Activated CD8-positive, alpha-beta memory T cell treated with anti-CD3 and anti-CD28 coated beads, Interleukin-2, amount 50 U/mL, for 24 hours (primary cell): ENCODE measurements around the gene CD52.
"Not testable (repeated sequence)": the region's sequence is repeated elsewhere in the genome, so short reads cannot be mapped to it uniquely, and the experiment has no call there.

Experiments used
- DNase-seq: peaks from one replicate; pipeline ENCODE4 v3.0.0-alpha.2; 2020; ENCODE audit errors: extremely low read depth

The CD52 gene

DNA sequence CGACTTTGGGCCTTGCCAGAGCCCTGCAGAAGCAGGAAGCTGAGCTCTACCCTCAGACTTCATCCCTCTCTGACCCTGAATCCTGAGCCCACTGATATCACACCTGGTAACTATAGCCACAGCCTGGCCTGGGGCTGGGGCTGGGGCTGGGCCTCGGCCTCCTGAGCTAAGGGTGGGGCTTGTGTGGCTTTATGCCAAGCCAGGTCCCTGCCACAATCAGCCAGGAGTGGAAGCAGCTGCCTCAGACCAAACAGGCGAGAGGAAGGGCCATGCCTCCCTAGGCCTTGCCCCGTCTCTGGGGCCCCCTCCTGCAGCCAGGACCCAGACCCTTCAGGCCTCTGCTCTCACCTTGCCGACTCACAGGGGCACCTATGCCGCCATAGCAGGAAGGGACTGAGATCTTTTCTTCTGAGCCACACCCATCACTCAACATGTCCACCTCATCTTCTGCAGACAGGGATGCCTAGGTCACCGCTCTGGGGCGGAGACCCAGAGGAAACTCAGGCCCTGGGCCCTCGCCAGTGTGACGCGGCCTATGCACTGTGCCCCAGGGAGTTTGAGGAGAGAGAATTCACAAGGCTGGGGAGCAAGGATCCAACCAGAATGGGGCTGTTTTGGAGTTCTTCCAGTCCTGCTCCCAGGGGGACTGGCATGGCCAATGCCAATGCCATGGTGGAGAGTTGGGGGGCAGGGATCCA is 17.0 kb upstream of the CD52 start:
- DNase-seq, result no peak

DNA sequence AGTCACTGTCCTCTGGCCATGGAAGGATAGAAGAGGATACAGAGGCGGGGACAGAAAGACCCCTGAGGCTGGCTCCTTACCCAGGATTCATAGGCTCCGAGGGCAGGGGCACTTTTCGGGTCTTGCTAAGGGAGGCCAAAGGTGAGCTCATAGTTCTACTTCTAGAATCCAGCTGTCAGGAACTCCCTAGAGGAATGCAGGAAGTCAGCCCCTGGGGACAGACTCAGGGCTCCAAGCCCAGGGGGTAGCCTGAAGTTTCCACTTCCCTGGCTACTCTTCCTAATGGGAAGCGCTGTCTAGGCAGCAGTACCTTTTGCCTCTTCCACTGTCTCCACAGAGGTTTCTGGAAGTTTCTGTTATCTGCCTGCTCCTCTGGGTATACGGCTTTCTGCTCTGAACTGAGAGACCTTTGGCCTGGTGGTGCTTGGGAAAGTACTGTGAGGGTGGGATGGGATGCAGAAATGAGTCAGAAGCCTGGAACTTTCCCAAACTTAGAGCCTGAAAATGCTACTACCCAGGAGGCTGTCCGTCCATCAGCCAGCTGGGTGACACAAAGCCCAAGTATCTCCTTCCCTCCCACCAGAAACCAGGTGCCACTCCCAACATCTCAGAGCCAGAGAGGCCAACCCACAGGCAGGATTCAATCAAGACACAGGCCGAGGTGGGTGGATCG is 14.9 kb upstream of the CD52 start:
- DNase-seq, result no peak

DNA sequence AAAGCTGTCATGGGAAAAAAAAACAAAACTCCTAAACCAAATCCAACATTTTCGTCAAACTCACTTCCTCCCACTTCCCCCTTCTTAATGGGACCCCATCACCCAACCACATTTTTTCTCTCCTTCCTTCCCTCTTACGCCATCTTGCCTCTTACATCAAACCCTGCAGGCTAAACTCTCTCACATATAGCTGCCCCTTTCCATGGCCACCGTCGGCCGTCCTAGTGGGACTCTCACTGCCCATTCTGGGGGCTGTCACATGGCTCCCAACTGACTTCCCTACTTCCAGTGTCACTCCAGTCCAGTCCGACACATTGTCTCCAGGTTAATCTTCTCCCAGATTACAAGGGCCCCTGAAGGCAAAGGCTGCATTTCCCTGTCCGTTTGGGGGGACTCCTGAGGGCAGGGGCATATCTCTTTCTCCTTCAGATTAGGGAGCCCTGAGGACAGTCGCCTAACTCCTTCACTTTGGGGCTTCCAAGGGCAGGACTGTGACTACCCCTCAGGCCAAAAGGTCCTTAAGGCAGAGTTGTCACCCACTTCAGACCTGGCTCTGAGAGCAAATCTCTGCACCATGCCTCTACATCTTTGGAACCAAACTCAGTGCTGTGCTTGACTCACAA is 12.0 kb upstream of the CD52 start:
- DNase-seq, result no peak

DNA sequence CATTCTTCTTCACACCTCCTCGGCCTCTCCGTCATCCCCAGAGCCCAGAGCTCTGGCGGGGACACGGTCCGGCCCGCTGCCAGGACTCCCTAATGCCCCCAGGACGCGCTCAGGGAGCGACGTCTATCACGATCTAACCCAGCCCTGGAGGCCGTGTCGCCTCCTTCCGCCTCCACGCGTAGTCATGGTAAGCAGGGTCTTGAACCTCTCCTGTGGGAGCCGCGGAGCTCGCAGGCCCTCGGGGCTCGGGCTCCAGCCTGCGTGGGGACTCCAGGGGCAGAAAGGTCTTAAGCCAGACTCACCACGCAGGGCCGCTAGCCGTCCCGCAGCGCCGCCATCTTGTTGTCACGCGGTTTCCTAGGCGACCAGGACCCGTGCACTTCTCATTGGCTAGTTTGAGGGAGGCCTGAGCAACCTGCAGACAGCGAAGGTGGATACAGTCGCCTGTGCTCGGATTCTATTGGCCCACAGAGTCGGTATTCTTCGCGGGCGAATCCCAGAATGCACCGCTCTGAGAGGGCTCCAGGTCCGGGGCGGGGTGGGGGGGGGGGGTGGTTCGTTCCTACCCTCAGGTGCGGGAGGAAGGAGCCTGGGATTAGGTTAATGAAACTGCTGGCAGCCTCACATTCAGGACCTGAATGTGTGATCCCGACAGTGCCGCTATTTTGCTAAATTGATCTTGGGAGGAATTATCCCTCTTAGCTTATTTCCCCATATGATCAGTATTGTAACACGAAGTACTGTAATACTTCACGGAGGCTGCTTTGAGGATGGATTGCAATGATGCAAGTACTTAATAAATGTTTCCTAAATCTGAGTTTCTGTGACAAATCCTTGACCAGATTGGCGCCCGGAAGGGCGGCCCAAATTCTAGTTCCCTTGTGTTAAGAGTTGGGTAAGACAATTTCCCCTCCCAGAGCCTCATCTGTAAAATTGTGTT is 11.2 kb upstream of the CD52 start, which contains the start of gene UBXN11:
Gene UBXN11 (minus strand): TSS at position 347 of the 940 bp plus-strand sequence. CDS start 3,753 bp downstream, outside the sequence.
- DNase-seq, result peak; percentile 90

DNA sequence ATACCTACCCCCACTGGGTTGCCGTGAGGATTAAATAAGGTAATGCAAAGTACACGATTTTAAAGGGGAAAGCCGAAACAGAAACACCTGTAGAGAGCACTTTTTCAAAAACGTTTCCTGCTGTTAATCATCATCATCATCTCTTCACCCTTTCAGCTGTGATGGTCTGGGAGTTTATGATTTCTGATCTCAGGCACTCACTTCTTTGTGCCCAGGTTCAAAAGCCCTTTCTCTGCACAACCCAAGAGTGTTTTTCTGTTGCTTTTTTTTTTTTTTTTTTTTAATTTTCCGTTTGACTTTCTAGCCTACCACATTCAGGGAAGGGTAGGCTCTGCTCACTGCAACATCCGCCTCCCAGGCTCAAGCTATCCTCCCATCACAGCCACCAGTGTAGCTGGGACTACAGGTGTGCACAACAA is 10.4 kb upstream of the CD52 start:
- no peak for DNase-seq

DNA sequence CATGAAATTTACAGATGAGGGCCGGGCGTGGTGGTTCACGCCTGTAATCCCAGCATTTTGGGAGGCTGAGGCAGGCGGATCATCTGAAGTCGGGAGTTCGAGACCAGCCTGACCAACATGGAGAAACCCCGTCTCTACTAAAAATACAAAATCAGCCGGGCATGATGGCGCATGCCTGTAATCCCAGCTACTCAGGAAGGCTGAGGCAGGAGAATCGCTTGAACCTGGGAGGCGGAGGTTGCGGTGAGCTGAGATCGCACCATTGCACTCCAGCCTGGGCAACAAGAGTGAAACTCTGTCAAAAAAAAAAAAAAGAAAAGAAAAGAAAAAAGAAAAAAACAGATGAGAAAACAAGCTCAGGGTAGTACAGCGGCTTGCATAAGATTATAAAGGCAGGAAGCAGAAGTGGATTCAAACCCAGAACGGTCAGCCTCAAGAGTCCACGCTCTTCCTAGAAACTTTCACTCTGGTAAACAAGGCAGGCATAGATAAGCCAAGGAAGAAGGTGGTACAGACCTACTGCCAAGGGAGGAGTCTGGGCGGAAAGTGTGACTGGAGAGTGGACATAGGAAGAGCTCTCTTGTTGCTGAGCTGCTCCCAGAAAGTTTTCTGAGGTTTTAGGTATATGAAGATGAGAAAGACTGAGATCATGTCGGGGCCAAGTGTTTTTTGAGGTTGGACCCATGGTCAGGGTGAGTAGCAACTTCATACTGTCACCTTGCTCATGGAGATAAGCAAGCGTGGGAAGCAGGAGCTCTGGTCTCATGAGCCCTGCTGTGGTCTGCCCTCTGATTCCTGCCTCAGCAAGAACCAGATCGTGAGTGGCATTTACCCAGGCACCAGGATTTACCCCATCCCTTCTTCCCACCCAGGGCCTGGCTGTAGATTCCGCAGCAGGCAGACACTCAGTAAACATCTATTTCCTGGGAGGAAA is 9.5 kb upstream of the CD52 start:
- not testable (repeated sequence) for DNase-seq

DNA sequence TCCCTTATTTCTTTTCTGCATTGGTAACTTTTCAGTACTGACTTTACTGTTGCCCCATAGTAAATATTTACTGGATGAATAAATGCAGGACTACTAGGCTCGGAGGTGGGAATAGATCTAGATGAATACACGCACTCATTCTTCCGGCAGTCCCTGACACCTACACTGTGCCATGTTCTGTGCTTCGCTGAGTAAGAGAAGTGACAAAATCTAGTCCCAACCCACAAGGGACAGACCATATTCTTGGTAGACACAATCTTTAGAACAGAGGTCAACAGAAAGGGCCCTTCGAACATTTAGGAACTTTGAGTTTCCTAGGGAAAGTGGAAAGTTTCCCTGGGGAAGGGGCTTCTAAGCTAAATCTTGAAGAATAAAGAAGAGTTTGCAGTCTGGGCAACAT is 3.3 kb upstream of the CD52 start:
- DNase-seq, result no peak

DNA sequence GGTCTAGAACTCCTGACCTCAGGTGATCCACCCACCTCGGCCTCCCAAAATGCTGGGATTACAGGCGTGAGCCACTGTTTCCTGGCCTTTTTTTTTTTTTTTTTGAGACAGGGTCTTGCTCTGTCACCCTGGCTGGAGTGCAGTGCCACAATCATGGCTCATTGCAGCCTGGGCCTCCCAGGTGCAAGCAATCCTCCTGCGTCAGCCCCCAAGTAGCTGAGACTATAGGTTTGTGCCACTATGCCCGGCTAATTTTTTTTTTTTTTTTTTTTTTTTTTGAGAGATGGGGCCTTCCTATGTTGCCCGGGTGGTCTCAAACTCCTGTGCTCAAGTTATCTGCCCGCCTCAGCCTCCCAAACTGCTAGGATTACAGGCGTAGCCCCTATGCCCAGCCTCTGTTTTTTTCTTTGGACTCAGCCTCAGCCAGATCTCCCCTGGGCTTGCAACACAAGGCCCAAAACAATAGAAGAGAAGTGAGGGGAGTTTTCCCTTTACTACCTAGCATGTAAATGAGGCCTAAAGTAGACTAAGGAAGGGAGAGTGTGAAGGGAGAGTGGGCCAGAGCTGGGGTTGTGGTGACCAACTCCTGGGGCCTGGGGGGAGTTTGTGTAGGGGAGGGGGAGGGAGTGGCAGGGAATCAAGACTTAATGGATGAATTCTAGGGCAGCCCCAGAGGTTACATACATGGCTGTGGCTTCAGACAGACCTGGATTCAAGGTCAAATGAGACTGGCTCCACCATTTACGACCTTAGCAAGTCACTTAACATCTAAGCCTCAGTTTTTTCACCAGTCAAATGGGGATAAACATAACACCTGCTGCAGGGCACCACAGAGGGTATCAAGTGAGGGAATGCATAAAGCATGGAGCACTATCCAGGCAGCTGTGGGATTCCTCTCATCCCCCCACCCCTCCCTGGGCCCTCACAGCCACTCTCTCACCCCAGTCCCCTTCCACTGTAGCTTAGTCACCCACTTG is 1.6 kb upstream of the CD52 start:
- DNase-seq, result no peak

DNA sequence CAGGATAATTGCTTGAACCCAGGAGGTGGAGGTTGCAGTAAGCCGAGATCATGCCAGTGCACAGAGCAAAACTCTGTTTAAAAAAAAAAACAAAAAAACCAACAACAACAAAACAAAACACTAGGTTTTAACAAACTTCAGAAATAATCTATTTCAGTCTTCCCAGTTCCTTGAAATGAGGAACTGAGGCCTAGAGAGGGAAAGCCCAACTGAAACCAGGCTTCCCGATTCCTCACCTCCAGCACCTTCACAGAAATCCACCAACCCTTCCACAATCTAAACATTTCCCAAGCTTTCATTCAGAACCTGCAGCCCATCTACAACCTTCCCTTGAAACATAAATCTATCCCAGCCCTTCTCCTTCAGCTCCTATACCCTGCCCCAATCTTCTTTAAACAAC is 612 bp upstream of the CD52 start:
- no peak for DNase-seq

DNA sequence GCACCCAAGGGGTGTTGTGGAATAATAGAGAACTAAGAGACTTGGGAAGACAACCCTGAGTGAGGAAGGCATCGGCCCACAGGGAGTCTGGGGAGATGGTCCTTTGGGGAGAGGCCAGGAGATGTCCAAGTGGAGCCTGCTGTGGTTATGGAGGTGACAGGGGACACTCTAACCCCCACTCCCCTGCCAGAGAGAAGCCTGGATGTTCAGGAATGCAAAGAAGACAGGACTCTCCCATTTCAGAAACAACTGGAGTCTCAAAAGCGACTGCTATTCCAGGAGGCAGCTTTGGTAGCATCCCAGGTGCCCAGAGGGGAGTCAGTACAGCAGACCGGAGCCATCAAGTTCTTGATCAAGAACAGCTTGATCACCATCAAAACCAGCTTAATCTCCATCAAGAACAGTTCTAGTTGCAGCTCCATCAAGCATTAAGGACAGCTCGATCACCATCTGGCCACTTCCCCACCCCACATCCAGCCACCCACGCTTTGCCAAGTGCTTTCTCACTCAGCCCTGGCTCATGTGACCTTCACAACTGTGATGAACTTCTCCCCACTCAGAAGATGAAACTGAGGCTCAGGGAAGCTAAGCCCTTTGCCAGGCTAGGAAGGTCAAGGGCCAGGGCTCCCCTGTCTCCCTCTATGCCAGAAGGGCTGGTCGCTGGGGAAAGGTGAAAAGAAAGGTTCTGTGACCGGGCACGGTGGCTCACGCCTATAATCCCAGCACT is 743 bp downstream of the CD52 start:
- no peak for DNase-seq

DNA sequence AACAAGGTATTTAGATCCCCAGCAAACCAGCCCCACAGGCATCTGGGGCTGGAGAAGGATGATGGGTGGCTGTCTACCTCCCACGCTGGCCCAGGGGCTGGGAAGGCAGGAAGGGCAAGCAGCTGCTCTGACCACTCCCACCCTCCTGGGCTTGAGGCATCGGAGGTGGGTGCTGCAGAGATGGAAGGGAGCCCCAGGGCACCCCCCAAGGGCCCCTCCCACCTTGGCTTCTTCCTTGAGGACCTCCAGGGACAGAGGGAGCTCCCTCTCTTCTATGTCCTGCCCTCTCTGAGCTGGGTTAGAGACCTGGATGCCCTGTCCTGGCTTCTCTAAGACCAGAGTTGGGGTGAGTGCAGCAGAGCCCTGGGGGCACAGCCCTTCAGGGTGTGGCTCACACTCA is 3.1 kb downstream of the CD52 start:
- DNase-seq, result no peak

DNA sequence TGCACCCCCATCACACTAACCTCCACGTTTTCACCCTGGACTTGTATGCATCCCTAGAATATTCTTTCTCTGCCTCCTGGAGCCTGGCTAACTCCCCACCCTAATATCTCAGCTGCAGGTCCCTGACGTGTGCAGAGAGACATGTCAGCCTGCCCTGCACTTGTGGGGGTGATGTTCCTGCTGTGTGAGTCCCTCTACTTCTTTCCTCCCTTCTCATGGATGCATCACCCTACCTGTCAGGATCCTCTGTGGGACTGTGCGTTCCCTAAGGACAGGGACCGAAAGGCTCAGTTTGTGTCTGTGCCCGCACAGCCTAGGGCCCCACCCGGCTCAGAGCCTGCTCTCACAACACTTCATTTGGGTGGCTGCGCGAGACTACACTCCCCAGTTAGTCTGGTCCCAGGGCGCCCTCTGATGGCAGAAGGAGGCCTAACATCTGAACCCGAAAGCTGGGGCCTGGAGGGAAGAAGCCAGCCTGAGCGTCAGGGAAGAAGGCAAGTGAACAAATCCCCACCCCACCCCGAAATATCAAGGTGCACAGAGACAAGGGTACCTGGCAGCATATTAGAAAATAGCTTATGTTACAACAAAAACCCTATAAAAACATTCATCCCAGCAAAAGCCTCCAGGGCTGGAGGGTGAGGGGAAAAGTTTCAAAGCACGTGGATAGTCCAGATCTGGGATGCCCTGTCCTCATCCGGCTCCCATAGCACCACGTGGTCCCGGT is 3.7 kb downstream of the CD52 start:
- peak; percentile 94 for DNase-seq

DNA sequence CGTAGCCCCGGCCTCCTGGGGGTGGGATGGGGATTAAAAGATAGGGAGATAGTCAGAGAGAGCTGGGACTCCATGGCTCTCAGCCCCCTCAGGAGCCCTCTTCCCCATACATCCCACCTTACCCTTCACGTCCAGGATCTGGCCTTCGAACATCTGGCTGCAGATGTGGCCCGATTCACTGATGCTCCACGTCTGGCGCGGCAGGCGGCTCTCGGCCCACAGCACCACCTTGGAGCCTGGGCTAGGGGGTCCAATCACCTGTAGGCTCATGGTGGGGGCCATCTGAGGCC is 4.2 kb downstream of the CD52 start:
- no peak for DNase-seq

DNA sequence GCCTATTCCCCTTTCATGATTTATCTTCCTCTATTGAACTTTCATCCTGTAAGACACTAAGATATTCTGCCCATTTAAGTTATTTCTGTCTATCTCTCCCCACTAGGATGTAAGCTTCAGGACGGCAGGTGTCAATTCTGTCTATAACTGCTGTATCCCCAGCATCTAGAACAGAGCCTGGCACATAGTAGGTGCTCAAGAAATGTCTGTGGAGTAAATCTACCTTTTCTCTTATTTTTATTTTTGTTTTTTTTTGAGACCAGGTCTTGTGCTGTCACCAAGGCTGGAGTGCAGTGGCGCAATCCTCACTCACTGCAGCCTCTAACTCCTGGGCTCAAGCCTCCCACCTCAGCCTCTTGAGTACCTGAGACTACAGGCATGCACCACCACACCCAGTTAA is 5.6 kb downstream of the CD52 start:
- DNase-seq, result no peak

DNA sequence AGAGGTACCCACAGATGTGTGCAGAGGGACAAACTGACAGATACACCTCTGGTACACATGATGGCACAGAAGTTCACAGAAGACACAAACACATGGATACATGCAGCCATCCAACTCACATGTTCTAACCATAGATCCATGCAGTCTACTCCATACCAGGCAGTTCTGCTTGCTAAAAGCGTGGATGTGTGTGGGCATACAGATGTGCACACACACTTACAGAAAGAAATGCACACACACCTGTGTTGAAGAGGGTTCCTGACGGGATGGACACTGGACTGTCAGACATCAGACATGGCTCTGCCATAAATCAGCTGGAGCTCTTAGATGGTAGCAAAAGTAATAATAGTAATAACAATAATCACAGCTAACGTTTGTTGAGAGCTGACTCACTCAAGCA is 6.8 kb downstream of the CD52 start:
- no peak for DNase-seq

DNA sequence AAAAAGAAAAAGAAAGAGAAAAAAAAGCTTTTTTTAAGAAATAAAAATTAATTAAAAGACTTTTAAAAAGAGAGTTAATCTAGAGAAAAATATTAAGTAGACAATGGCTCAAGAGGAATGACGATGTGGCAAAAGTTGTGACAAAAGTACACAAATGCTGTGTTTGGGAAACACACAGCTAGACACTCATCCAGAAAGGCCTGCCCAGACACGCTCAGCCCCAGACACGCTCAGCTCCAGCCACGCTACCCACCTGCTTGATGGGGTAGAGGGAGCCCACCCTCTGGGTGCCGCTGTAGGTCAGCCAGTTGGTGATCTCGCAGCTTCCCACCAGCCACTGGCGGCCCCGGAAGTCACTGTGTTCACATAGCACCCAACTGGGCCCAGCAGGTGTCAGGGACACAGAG is 10.2 kb downstream of the CD52 start:
- DNase-seq, result no peak

DNA sequence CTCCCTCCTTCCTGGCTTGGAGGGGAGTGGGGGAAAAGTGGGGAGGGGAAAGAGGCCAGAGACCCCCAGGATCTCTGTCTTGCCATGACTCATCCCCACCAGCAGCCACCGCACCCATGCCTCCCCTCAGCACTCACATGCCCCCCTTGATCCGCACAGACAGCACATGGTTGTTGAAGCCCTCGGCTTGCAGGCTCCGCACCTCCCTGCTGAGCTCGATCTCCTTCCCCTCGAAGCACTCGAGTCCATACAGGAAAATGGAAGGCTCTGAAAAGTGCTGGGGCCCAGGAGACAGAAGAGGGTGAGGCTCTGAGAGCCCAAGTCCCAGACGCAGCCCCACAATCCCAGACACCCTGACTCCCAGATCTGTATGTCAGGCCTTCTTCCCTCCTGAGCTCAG is 10.8 kb downstream of the CD52 start:
- no peak for DNase-seq

DNA sequence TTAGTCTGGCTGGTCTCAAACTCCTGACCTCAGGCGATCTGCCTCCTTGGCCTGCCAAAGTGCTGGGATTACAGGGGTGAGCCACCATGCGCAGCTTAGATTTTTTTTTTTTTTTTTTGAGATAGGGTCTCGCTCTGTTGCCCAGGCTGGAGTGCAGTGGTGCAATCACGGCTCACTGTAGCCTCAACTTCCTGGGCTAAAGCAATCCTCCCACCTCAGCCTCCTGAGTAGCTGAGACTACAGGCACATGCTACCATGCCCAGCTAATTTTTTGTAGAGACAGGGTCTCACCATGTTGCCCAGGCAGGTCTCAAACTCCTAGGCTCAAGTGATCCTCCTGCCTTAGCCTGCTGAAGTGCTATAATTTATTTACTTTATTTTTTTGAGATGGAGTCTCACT is 11.6 kb downstream of the CD52 start:
- not testable (repeated sequence) for DNase-seq

DNA sequence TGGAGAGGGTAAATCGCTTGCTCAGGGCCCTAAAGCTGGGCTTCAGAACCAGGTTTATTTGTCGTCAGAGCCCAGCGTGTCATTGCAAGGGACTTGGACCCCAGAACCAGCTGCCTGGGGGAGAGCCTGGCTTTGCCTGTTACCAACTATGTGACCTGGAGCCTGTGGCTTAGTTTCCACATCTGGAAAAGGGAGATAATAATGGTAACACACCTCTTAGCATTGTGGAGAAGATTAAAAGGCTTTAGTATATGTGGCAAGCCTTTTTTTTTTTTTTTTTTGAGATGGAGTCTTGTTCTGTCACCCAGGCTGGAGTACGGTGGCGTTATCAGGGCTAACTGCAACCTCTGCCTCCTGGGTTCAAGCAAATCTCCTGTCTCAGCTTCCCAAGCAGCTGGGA is 12.5 kb downstream of the CD52 start:
- no peak for DNase-seq
